GM12872 (cell line): ENCODE data around the gene SYNRG.

Source experiments
- CTCF ChIP-seq: IDR thresholded peaks from 3 replicates; pipeline ENCODE4 v1.5.1; 2011; ENCODE audit warnings: low read depth, mild to moderate bottlenecking, low read length, moderate library complexity; ENCODE audit not compliant: insufficient read depth

Gene SYNRG

GRCh38 chr17:37478187-37478586 is 131.0 kb downstream of the SYNRG start:
- no peak for TF ChIP-seq CTCF

GRCh38 chr17:37476431-37477120 is 132.6 kb downstream of the SYNRG start:
- no peak for TF ChIP-seq CTCF

GRCh38 chr17:37475731-37476420 is 133.3 kb downstream of the SYNRG start:
- TF ChIP-seq CTCF = no peak

GRCh38 chr17:37470181-37470580 is 139.0 kb downstream of the SYNRG start:
- no peak for TF ChIP-seq CTCF

- no peak for TF ChIP-seq CTCF
These were observed 142.7 kb downstream of the SYNRG start for GRCh38 chr17:37466471-37466870.

- TF ChIP-seq CTCF = no peak
These were observed 144.1 kb downstream of the SYNRG start for GRCh38 chr17:37465069-37465616.
